ENCODE results near the gene FRS3. TPM values are rescaled to one million over a fixed set of nuclear protein-coding genes. Genes with fewer than 3 reads are reported as not detected.

Gene FRS3
- total and polyA plus RNA-seq, 2 of the 13 experiments (the other 11 are each of a cell fraction or from before 2014, with no cell fraction given), result 3.0 to 7.4 TPM

DNA sequence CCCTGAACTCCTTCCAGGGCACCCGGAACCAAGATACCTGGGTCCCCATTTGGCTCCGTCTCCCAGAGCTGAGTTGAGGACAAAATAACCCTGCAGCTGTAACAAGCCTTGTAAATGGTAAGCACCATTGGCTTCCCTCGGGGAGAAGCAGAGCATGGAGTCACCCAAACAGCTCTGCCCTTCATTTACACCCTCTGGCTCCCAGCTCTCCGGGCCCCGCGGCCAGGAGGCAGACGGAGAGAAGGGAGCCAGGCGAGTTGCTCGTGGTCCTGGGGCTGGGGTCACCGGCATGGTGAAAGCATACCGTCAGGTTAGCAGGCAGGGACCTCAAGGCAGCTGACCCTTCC, 46.4 kb downstream of the FRS3 start (continued):
- TF ChIP-seq, protein P1, sequence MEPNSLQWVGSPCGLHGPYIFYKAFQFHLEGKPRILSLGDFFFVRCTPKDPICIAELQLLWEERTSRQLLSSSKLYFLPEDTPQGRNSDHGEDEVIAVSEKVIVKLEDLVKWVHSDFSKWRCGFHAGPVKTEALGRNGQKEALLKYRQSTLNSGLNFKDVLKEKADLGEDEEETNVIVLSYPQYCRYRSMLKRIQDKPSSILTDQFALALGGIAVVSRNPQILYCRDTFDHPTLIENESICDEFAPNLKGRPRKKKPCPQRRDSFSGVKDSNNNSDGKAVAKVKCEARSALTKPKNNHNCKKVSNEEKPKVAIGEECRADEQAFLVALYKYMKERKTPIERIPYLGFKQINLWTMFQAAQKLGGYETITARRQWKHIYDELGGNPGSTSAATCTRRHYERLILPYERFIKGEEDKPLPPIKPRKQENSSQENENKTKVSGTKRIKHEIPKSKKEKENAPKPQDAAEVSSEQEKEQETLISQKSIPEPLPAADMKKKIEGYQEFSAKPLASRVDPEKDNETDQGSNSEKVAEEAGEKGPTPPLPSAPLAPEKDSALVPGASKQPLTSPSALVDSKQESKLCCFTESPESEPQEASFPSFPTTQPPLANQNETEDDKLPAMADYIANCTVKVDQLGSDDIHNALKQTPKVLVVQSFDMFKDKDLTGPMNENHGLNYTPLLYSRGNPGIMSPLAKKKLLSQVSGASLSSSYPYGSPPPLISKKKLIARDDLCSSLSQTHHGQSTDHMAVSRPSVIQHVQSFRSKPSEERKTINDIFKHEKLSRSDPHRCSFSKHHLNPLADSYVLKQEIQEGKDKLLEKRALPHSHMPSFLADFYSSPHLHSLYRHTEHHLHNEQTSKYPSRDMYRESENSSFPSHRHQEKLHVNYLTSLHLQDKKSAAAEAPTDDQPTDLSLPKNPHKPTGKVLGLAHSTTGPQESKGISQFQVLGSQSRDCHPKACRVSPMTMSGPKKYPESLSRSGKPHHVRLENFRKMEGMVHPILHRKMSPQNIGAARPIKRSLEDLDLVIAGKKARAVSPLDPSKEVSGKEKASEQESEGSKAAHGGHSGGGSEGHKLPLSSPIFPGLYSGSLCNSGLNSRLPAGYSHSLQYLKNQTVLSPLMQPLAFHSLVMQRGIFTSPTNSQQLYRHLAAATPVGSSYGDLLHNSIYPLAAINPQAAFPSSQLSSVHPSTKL (CRISPR knock-in tag; IDR thresholded peaks at IDR 0.05), result no peak
- TF ChIP-seq CCAR2 (optimal IDR thresholded peaks at IDR 0.05; ENCODE audit: low read depth, low read length), result no peak
- TF ChIP-seq ZNF562 (CRISPR knock-in tag; IDR thresholded peaks at IDR 0.05; ENCODE audit: borderline replicate concordance), result no peak
- TF ChIP-seq, protein P2, sequence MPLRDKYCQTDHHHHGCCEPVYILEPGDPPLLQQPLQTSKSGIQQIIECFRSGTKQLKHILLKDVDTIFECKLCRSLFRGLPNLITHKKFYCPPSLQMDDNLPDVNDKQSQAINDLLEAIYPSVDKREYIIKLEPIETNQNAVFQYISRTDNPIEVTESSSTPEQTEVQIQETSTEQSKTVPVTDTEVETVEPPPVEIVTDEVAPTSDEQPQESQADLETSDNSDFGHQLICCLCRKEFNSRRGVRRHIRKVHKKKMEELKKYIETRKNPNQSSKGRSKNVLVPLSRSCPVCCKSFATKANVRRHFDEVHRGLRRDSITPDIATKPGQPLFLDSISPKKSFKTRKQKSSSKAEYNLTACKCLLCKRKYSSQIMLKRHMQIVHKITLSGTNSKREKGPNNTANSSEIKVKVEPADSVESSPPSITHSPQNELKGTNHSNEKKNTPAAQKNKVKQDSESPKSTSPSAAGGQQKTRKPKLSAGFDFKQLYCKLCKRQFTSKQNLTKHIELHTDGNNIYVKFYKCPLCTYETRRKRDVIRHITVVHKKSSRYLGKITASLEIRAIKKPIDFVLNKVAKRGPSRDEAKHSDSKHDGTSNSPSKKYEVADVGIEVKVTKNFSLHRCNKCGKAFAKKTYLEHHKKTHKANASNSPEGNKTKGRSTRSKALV (CRISPR knock-in tag; IDR thresholded peaks at IDR 0.05), result peak; percentile 51; the same call in 1 of the 2 replicates
- 0 out of 2 replicates have a peak, but pooled peaks have one; percentile 0 for TF ChIP-seq KLF9 (CRISPR knock-in tag; IDR thresholded peaks at IDR 0.05; ENCODE audit: low read depth)
- TF ChIP-seq MED8 (CRISPR knock-in tag; IDR thresholded peaks at IDR 0.05; ENCODE audit: insufficient replicate concordance), result peak; percentile 7
- no peak for TF ChIP-seq ISX (CRISPR knock-in tag; conservative IDR thresholded peaks at IDR 0.05)
- no peak for TF ChIP-seq DMAP1 (CRISPR knock-in tag; IDR thresholded peaks at IDR 0.05)
- TF ChIP-seq, protein P3, sequence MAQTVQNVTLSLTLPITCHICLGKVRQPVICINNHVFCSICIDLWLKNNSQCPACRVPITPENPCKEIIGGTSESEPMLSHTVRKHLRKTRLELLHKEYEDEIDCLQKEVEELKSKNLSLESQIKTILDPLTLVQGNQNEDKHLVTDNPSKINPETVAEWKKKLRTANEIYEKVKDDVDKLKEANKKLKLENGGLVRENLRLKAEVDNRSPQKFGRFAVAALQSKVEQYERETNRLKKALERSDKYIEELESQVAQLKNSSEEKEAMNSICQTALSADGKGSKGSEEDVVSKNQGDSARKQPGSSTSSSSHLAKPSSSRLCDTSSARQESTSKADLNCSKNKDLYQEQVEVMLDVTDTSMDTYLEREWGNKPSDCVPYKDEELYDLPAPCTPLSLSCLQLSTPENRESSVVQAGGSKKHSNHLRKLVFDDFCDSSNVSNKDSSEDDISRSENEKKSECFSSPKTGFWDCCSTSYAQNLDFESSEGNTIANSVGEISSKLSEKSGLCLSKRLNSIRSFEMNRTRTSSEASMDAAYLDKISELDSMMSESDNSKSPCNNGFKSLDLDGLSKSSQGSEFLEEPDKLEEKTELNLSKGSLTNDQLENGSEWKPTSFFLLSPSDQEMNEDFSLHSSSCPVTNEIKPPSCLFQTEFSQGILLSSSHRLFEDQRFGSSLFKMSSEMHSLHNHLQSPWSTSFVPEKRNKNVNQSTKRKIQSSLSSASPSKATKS (CRISPR knock-in tag; IDR thresholded peaks at IDR 0.05), result no peak
- no peak for TF ChIP-seq SUZ12 (IDR thresholded peaks at IDR 0.05; ENCODE audit: low read depth, low read length)
- TF ChIP-seq, protein P4, sequence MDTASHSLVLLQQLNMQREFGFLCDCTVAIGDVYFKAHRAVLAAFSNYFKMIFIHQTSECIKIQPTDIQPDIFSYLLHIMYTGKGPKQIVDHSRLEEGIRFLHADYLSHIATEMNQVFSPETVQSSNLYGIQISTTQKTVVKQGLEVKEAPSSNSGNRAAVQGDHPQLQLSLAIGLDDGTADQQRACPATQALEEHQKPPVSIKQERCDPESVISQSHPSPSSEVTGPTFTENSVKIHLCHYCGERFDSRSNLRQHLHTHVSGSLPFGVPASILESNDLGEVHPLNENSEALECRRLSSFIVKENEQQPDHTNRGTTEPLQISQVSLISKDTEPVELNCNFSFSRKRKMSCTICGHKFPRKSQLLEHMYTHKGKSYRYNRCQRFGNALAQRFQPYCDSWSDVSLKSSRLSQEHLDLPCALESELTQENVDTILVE (CRISPR knock-in tag; IDR thresholded peaks at IDR 0.05), result no peak
- TF ChIP-seq DPF2 (CRISPR knock-in tag; IDR thresholded peaks at IDR 0.05; ENCODE audit: borderline replicate concordance, low read depth), result no peak
- TF ChIP-seq HDAC2 (CRISPR knock-in tag; IDR thresholded peaks at IDR 0.05), result no peak; the same call in 1 of the 2 replicates
- no peak for TF ChIP-seq TRIM24 (CRISPR knock-in tag; IDR thresholded peaks at IDR 0.05)
- TF ChIP-seq ETV5 (CRISPR knock-in tag; IDR thresholded peaks at IDR 0.05; ENCODE audit: borderline replicate concordance), result no peak
- no peak for TF ChIP-seq PAF1 (CRISPR knock-in tag; IDR thresholded peaks at IDR 0.05)
- TF ChIP-seq MTA3 (CRISPR knock-in tag; IDR thresholded peaks at IDR 0.05), result no peak
- TF ChIP-seq ZNF776 (CRISPR knock-in tag; IDR thresholded peaks at IDR 0.05), result no peak
- no peak for TF ChIP-seq ZNF501 (CRISPR knock-in tag; IDR thresholded peaks at IDR 0.05)
- TF ChIP-seq PAX8 (CRISPR knock-in tag; IDR thresholded peaks at IDR 0.05; ENCODE audit: borderline replicate concordance), result 0 out of 2 replicates have a peak, but pooled peaks have one; percentile 32
- no peak for TF ChIP-seq ZFP82 (CRISPR knock-in tag; IDR thresholded peaks at IDR 0.05; ENCODE audit: borderline replicate concordance)
- TF ChIP-seq, protein P5, sequence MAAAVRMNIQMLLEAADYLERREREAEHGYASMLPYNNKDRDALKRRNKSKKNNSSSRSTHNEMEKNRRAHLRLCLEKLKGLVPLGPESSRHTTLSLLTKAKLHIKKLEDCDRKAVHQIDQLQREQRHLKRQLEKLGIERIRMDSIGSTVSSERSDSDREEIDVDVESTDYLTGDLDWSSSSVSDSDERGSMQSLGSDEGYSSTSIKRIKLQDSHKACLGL (CRISPR knock-in tag; IDR thresholded peaks at IDR 0.05), result peak; percentile 8; the same call in 1 of the 2 replicates
- TF ChIP-seq SAFB2 (CRISPR knock-in tag; IDR thresholded peaks at IDR 0.05; ENCODE audit: borderline replicate concordance, low read depth), result no peak; the same call in 1 of the 2 replicates
